Neural progenitor cell (in vitro differentiated cells): ENCODE results near the gene NLRC3.

Experiments used
- CTCF ChIP-seq: fragments of 200-600 bp; sonication (generic); IDR thresholded peaks from 2 replicates; pipeline ENCODE4 v1.5.1; 2017; ENCODE audit warnings: antibody characterized with exemption, mild to moderate bottlenecking
- EZH2 ChIP-seq: fragments of 200-600 bp; sonication (generic); IDR thresholded peaks from 2 replicates; pipeline ENCODE4 v1.6.1; 2017; ENCODE audit warnings: antibody characterized with exemption, mild to moderate bottlenecking, moderate library complexity

GRCh38 chr16:3584412-3584811, 7.2 kb upstream of the NLRC3 start:
- TF ChIP-seq CTCF (no peak), EZH2 (no peak)
